Suppressor macrophage (primary cell): ENCODE results near the gene CEP250.
"Not testable (repeated sequence)": the region's sequence is repeated elsewhere in the genome, so short reads cannot be mapped to it uniquely, and the experiment has no call there.

Source experiments
- DNase-seq, 4 experiments: peaks; one replicate each; pipeline ENCODE4 v3.0.0-alpha.2; 2020 to 2022

CEP250 gene

GRCh38 chr20:35527122-35527769 lies 71.8 kb downstream of the CEP250 start:
- no peak for DNase-seq

DNA sequence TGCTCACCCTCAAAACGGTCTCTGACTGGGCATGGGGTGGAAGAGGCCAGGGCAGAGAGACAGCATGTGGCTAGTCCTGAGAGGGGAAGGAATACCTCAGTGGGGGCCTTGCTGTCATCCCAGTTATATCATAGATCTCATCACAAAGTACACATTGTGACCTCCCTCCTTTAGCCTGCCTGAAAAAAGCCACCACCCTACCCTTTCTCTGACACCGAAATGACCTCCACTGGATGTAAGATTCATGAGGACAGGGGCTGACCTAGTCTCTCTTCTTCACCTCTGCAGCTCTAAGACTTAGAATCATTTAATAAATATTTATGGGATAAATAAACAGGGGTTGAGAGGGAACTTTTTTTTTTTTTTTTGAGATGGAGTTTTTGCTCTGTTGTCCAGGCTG lies 74.2 kb downstream of the CEP250 start, which contains the start of gene C20orf173:
Gene C20orf173 (minus strand): TSS at position 101 of the 400 bp plus-strand sequence. CDS start 279 bp downstream, outside the sequence.
- DNase-seq = no peak

DNA sequence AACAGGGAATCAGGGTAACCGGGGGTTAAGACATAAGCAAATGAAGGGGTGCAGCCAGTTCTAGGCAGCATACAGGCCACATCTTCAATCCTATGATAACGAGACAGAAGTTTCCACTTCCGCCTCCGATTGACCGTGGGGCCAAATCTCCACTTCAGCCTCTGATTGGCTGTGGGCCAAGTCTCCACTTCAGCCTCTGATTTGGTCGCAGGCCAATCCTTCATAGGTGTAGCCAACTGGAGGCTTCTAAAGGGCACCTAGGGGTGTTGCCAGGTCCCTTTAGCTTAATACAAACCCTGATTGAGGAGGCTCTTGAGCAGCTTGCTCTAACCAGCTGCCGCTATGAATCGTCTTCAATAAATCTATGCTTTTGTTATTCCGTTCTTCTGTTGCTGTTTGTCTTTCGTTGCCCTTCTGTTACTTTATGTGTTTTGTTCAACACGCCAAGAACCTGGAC lies 84.4 kb downstream of the CEP250 start:
- peak; percentile 47 to 68 (median 54) for DNase-seq

- DNase-seq = no peak
These were observed 85.9 kb downstream of the CEP250 start for GRCh38 chr20:35541118-35541782.

- DNase-seq = peak; percentile 98 to 99 (median 98)
These were observed 86.6 kb downstream of the CEP250 start, which contains the start of gene ERGIC3 for GRCh38 chr20:35541783-35542662. TSS of gene ERGIC3 (plus strand) at chr20:35542078. CDS start at chr20:35542098, 20 bp downstream.

DNA sequence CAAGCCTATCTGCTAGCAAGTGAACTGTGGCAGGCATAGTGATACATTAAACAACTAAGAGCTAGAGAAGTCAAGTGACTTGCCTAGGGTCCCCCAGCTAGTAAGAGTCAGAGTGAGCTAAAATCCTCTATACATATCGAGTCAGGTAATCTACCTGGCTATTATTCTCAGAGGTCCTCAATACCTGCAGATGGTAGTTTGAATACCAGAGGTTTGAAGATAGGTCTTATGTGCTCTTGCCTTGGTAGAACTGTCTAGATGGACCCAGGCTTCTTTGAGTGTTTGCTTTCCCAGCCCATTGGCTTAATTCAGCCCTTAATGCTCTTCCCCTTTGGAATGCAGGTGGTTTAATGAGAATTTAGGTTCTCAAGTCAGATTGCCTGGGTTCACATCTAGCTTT lies 87.6 kb downstream of the CEP250 start:
- no peak for DNase-seq

GRCh38 chr20:35544436-35544835 lies 89.0 kb downstream of the CEP250 start:
- DNase-seq = no peak

- not testable (repeated sequence) for DNase-seq
These were observed 89.5 kb downstream of the CEP250 start for GRCh38 chr20:35544941-35545340.

DNA sequence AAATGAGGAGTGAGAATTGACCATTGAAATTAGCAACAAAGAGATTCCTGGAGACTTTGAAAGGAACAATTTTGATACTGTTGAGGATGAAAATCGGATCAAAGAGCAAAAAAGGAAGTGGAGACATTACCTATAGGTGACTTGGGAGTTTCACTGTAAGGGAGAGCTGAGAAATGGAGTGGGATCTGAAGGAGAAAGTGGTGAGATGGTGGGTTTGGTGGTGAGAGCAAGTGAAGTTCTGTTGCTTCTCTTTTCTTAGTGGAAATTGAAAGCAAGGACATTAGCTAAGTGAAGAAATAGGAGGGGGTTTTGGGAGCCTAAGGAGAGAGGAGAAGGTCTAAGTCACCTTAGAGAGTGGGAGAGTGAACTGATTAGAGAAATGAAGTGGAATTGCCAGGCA lies 90.7 kb downstream of the CEP250 start:
- no peak for DNase-seq

GRCh38 chr20:35547329-35547728 lies 91.9 kb downstream of the CEP250 start:
- no peak for DNase-seq

- no peak for DNase-seq
These were observed 96.1 kb downstream of the CEP250 start for GRCh38 chr20:35551503-35551902.

DNA sequence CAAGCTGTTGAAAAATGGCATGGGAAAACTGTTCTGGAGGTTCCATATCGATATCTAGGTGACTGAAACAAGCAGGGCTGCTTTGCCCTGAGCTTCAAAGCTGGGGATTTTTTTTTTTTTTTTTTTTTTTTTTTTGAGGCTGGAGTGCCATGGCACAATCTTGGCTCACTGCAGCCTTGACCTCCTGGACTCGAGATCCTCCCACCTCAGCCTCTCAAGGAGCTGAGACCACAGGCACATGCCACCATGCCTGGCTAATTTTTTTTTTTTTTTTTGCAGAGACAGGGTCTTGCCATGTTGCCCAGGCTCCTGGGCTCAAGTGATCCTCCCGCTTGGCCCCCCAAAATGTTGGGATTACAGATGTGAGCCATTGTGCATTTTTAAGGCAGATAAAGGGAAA lies 97.5 kb downstream of the CEP250 start:
- no peak for DNase-seq

- DNase-seq = not testable (repeated sequence)
These were observed 100.1 kb downstream of the CEP250 start for GRCh38 chr20:35555461-35555860.

- no peak for DNase-seq
These were observed 100.7 kb downstream of the CEP250 start for GRCh38 chr20:35555951-35556645.

GRCh38 chr20:35556871-35557270 lies 101.5 kb downstream of the CEP250 start:
- DNase-seq = no peak

DNA sequence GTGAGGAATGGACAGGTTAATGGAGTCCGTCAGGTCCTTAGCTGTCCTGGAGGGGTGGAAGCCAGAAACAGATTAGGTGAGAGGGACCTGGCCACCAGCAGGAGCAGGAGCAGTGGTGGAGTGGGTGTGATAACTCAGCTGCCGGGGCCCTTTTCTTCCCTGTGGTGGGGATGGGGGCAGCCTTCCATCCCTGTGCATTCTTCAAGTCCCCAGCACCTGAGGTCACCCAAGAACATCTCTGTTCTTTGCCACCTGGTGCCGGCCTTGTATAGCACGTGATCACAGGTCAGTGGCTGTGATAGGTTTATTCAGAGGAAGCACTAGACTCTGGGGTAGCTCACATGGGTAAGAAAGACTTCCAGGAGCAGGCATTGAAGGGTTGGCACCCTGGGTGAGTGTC lies 103.1 kb downstream of the CEP250 start:
- DNase-seq = no peak

DNA sequence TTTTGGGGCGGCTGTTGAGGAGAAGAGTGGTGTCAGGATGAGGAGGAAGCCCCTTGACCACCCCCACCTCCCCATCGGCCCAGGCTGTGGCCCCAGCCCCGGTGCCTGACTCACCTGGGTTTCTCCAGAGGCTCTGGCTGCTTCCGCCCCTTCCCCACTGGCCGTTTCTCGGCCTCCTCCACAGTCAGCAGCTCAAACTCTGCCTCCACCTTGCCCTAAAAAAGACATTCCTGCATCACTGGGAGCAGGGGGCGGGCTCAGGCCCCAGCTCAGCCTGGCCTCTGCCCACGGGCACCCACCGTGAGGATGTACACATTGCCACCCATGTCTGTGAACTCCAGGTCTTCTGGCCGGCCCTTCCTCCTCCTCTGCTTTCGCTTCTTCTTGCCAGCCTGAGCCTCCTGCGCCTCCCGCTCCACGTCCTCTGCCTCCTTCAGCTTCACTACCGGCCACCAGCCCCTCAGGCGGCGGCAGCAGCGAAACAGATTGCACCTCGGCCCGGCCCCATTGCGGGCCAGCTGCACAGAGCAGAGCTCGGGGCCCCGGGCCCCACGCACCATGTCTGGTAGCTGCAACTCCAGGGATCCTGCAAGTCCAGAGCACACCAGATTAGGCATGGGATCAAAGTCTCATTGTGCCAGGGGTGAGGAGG lies 103.8 kb downstream of the CEP250 start:
- DNase-seq = no peak

GRCh38 chr20:35560105-35560511 lies 104.7 kb downstream of the CEP250 start:
- no peak for DNase-seq

DNA sequence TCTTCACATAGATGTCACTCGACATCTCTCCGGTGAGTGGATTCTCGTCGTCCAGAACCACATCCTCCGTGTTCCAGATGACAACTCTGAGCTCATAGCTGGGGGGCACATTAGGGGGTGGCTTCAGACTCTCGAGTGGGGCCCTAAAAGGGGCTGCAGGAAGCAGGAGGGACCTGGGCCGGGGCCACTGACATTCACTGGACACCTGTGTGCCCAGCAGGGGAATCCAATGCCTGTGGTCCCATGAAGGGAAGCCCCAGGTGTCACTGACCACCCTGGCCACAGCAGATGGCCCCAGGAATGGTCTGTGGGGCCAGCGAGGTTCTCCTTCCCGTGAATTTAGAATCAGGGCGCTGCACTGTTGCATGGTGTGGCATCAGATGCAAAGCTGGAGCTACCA lies 105.1 kb downstream of the CEP250 start:
- DNase-seq = no peak

DNA sequence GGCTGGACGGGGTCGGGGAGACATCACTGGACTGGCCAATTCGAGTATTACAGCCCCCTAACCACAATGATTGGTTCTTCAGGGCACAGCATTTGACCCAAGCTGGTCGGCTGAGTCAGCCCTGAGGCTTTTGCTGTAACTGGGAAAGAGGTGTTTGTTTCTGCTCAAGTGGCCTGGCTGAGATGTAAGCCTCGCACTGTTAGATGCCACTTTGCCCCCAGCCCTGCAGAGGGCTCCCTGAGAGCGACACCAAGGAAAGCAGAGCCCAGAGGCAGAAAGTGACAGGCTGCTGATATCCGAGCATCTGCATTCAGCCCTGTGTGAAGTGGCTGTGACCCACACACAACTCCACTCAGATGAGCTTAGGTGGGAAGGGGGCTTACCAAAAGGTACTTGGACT lies 105.9 kb downstream of the CEP250 start:
- peak; percentile 12 to 43 (median 29) for DNase-seq

- no peak for DNase-seq
These were observed 106.3 kb downstream of the CEP250 start for GRCh38 chr20:35561671-35562070.
